Measurements from ENCODE around the gene GPD2. TPM values are rescaled to one million over a fixed set of nuclear protein-coding genes. Genes with fewer than 3 reads are reported as not detected.

Gene GPD2
- total RNA-seq, 4 donors from 2014 or later: 78.0 to 127 (median 105) TPM

GRCh38 chr2:156563994-156564753 is 128.0 kb downstream of the GPD2 start:
- Histone ChIP-seq H3K27me3 (no peaks in the 10 kb centered on the region), H3K4me3 (replicated peaks in 1 of 3) (no peak overlapping the region), H3K27ac (no peak overlapping the region), H3K4me1 (no peaks in the 10 kb centered on the region), H3K9me3 (no peaks in the 10 kb centered on the region), H3K36me3 (peaks cover 0 to under 1% of the 10 kb centered on the region in 2 donors)
- no peak for DNase-seq
- WGBS, 2 donors: 93 to 95% methylated on average over 4 of the region's 4 CpGs
- TF ChIP-seq CTCF (IDR thresholded peaks at IDR 0.05): no peak
- no peak for TF ChIP-seq POLR2A (IDR thresholded peaks at IDR 0.05)
- intact Hi-C loops (cut with DNase I): no loop called here

GRCh38 chr2:156565066-156565710 is 129.0 kb downstream of the GPD2 start:
- H3K27ac ChIP-seq: no peak overlapping the region
- peaks cover 3 to 9% of the 10 kb centered on the region in 2 donors for H3K36me3 ChIP-seq
- H3K9me3 ChIP-seq: no peaks in the 10 kb centered on the region
- H3K4me3 ChIP-seq (replicated peaks in 1 of 3): no peak overlapping the region
- no peak for DNase-seq
- intact Hi-C loops (cut with DNase I): no loop called here
- 90 to 91% methylated on average over 5 of the region's 5 CpGs for WGBS, 2 donors
- no peaks in the 10 kb centered on the region for H3K27me3 ChIP-seq
- TF ChIP-seq CTCF (IDR thresholded peaks at IDR 0.05) (no peak), POLR2A (IDR thresholded peaks at IDR 0.05) (no peak)
- no peaks in the 10 kb centered on the region for H3K4me1 ChIP-seq

- DNase-seq: no peak
- 87 to 98% methylated on average over 2 of the region's 2 CpGs for WGBS, 2 donors
- TF ChIP-seq CTCF (IDR thresholded peaks at IDR 0.05) (no peak), POLR2A (IDR thresholded peaks at IDR 0.05) (no peak)
- no peak overlapping the region for H3K4me3 ChIP-seq (replicated peaks in 1 of 3)
- H3K36me3 ChIP-seq: peaks cover 3 to 9% of the 10 kb centered on the region in 2 donors
- H3K9me3 ChIP-seq: no peaks in the 10 kb centered on the region
- no peaks in the 10 kb centered on the region for H3K4me1 ChIP-seq
- no peaks in the 10 kb centered on the region for H3K27me3 ChIP-seq
- H3K27ac ChIP-seq: no peak overlapping the region
- intact Hi-C loops (cut with DNase I): no loop called here
Observed at GRCh38 chr2:156573710-156574109, 137.5 kb downstream of the GPD2 start.

DNA sequence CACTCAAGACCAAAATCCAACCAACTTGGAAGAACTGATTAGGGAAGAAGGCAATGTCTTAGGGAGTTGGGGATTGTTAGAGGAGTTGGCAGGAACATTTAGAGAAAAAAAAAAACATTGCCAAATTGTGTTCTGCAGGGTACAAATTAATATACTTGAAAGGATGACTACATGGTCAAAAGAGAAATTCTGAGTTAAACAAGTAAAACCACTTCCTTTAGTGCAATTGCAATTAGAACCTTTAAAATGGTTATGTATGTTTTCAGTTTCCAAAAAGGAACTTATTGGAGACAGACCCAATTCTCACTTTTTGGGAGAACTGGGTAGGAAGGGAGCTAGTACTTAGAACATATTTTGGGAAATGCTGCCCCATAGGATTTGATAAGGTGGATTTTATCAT is 137.9 kb downstream of the GPD2 start:
- Histone ChIP-seq H3K4me3 (replicated peaks in 1 of 3) (no peak overlapping the region), H3K27ac (no peak overlapping the region), H3K4me1 (no peaks in the 10 kb centered on the region), H3K27me3 (no peaks in the 10 kb centered on the region), H3K9me3 (no peaks in the 10 kb centered on the region), H3K36me3 (peaks cover 3 to 9% of the 10 kb centered on the region in 2 donors)
- intact Hi-C loops (cut with DNase I): no loop called here
- no peak for DNase-seq
- no peak for TF ChIP-seq POLR2A (IDR thresholded peaks at IDR 0.05)
- no peak for TF ChIP-seq CTCF (IDR thresholded peaks at IDR 0.05)

GRCh38 chr2:156576005-156576404 is 139.8 kb downstream of the GPD2 start:
- 63 to 94% methylated on average over 3 of the region's 3 CpGs for WGBS, 2 donors
- TF ChIP-seq POLR2A (IDR thresholded peaks at IDR 0.05): no peak
- TF ChIP-seq CTCF (IDR thresholded peaks at IDR 0.05): no peak
- intact Hi-C loops (cut with DNase I): no loop called here

More at GRCh38 chr2:156576005-156576404, 139.8 kb downstream of the GPD2 start:
- Histone ChIP-seq H3K4me3 (replicated peaks in 1 of 3) (no peak overlapping the region), H3K27ac (no peak overlapping the region), H3K36me3 (no peaks in the 10 kb centered on the region), H3K9me3 (no peaks in the 10 kb centered on the region), H3K4me1 (no peaks in the 10 kb centered on the region), H3K27me3 (no peaks in the 10 kb centered on the region)
- no peak for DNase-seq
